CD4-positive, alpha-beta memory T cell (primary cell): ENCODE measurements around the gene RPN2. TPM values are rescaled to one million over a fixed set of nuclear protein-coding genes. Genes with fewer than 3 reads are reported as not detected.

Experiments
- CTCF ChIA-PET: fragments of 350-600 bp; sonication (Branson Sonifier 250); formaldehyde crosslinking; loops from one replicate; lab custom pipeline; 2021; ENCODE audit warnings: inconsistent platforms; ENCODE audit not compliant: partially characterized antibody; lab: Charles Lee
- POLR2A ChIA-PET: fragments of 350-600 bp; sonication (Branson Sonifier 250); formaldehyde crosslinking; loops from one replicate; lab custom pipeline; 2021; ENCODE audit not compliant: partially characterized antibody; lab: Charles Lee
- DNase-seq, 5 donors: peaks; one replicate each; pipeline versions ENCODE4 v3.0.0 to v3.0.0-alpha.2; 2020 to 2022; ENCODE audit warnings: mixed read lengths in 1 of 5
- H3K27ac ChIP-seq: one replicate; pipeline ENCODE4 v1.7.0; 2013; ENCODE audit warnings: low read depth, low read length
- H3K27me3 ChIP-seq: 2 replicates; pipeline ENCODE4 v1.7.0; 2013; ENCODE audit warnings: mild to moderate bottlenecking, low read length, moderate library complexity; ENCODE audit not compliant: insufficient read depth
- H3K36me3 ChIP-seq: 2 replicates; pipeline ENCODE4 v1.7.0; 2013; ENCODE audit warnings: mild to moderate bottlenecking, low read length, moderate library complexity; ENCODE audit not compliant: insufficient read depth
- H3K4me1 ChIP-seq: 2 replicates; pipeline ENCODE4 v1.7.0; 2013; ENCODE audit warnings: mild to moderate bottlenecking, low read length, moderate library complexity; ENCODE audit not compliant: insufficient read depth
- H3K4me3 ChIP-seq, 2 donors: one replicate each; pipeline ENCODE4 v1.7.0; 2013; ENCODE audit warnings: low read length in 2 of 2, mild to moderate bottlenecking in 1 of 2
- H3K9me3 ChIP-seq, 2 donors: one replicate each; pipeline ENCODE4 v1.7.0; 2013; ENCODE audit warnings: low read length in 2 of 2, control low read depth in 1 of 2; ENCODE audit not compliant: control insufficient read depth in 1 of 2
- H3K27ac Mint-ChIP-seq, 7 donors: one replicate each; pipeline ENCODE4 v1.8.0; 2020 to 2021; ENCODE audit warnings: mixed read lengths in 7 of 7, mild to moderate bottlenecking in 6 of 7, inconsistent platforms in 3 of 7, moderate library complexity in 3 of 7
- H3K27me3 Mint-ChIP-seq, 2 donors: one replicate each; pipeline ENCODE4 v1.8.0; 2020 to 2021; ENCODE audit warnings: mixed read lengths in 2 of 2
- H3K36me3 Mint-ChIP-seq, 2 donors: one replicate each; pipeline ENCODE4 v1.8.0; 2020 to 2021; ENCODE audit warnings: mixed read lengths in 2 of 2, inconsistent platforms in 1 of 2, mild to moderate bottlenecking in 1 of 2
- H3K4me1 Mint-ChIP-seq, 4 donors: one replicate each; pipeline ENCODE4 v1.8.0; 2020 to 2021; ENCODE audit warnings: mixed read lengths in 4 of 4, mild to moderate bottlenecking in 1 of 4
- H3K4me3 Mint-ChIP-seq, 8 donors: one replicate each; pipeline ENCODE4 v1.8.0; 2020 to 2021; ENCODE audit warnings: mixed read lengths in 8 of 8, mild to moderate bottlenecking in 7 of 8, moderate library complexity in 6 of 8, inconsistent platforms in 3 of 8
- H3K9me3 Mint-ChIP-seq, 8 donors: one replicate each; pipeline ENCODE4 v1.8.0; 2020 to 2021; ENCODE audit warnings: mixed read lengths in 8 of 8, mild to moderate bottlenecking in 5 of 8, inconsistent platforms in 3 of 8, moderate library complexity in 1 of 8
- intact Hi-C: fragments of 100-400 bp; cut with micrococcal nuclease; formaldehyde crosslinking; loops from one replicate; pipeline ENCODE4 v1.15.1; 2023
- polyA plus RNA-seq, 2 donors: library from polyadenylated mRNA; unstranded; fragments of 300-500 nt; fragmentation: Illumina TruSeq; gene quantifications; one replicate each; pipeline ENCODE4 v1.2.3, GENCODE V29; 2021
- total RNA-seq, 2 experiments: library from RNA; stranded (reverse); gene quantifications; one replicate each; pipeline ENCODE4 v1.2.3, GENCODE V29; 2021

Gene RPN2
- total and polyA plus RNA-seq, 4 experiments from 2014 or later = 125 to 349 (median 192) TPM

DNA sequence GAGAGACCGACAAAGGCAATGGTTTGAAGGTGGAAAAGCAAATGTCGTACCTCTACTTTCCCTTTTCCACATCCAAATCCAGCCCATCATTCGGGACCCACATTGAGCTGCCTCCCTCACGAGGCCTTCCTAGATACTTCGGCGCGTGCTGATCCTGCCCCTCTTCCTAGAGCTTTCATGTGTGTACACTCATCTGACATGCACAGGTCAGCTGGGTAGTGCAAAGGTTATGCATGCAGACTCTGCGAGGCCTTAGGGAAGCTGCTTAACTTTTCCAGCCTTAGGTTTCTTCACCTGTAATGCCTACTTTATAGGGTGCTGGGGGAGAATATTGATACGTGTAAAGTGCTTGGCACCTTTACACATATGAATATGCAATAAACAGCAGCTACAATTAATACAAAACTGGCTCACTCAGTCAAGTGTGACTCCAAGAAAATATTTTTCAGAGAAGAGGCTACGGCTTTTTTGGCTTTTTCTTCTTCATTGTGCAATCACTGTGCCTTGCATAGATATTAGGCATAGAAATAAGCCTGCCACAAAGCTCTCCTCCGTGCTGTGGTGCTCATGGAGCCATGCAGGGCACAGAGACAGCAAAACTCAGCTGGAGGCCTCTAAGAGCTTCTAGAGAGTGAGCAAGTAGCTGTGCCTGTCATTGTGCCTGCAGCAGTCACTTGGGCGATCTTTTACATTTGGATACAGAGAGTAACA is 106.7 kb downstream of the RPN2 start:
- DNase-seq = no peak
- peaks cover 11% of the 10 kb centered on the region for H3K4me1 ChIP-seq
- H3K27me3 Mint-ChIP-seq = peaks cover 8 to 10% of the 10 kb centered on the region in 2 donors
- no peaks in the 10 kb centered on the region for H3K27me3 ChIP-seq
- H3K27ac ChIP-seq = no peak overlapping the region
- ChIA-PET CTCF (no interaction called here), POLR2A (no interaction called here)
- intact Hi-C loops = loop anchor here (5.0 kb wide), 2 partner anchors 241 to 406 kb away; partner anchors contain the start of genes BLCAP and CTNNBL1
- H3K36me3 Mint-ChIP-seq = peaks cover 0 to 6% of the 10 kb centered on the region in 2 donors
- no peaks in the 10 kb centered on the region for H3K36me3 ChIP-seq
- H3K4me3 Mint-ChIP-seq = no peak overlapping the region
- no peak overlapping the region for H3K27ac Mint-ChIP-seq
- no peaks in the 10 kb centered on the region for H3K9me3 ChIP-seq
- peaks cover 0 to 2% (median 0%) of the 10 kb centered on the region in 8 donors for H3K9me3 Mint-ChIP-seq
- H3K4me1 Mint-ChIP-seq = peaks cover 2 to 15% (median 10%) of the 10 kb centered on the region in 4 donors
- H3K4me3 ChIP-seq = no peak overlapping the region

DNA sequence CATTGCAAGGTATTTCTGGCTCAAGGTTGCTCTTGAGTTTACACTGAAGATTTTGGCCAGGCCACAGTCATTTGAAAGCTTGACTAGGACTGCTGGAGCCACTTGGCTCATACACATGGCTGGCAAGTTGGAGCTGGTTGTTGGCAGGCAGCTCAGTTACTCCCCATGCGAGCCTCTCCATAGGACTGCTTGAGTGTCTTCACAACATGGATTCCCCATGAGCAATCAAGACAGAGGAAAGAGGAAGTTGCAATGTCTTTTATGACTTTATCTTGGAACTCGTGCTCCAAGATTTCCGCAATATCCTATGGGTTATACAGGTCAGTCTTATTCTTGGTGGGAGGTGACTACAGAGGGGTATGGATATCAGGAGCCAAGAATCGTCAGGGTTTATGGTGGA is 109.0 kb downstream of the RPN2 start:
- Histone ChIP-seq H3K36me3 (no peaks in the 10 kb centered on the region), H3K9me3 (no peaks in the 10 kb centered on the region), H3K4me3 (no peak overlapping the region), H3K4me1 (peaks cover 15% of the 10 kb centered on the region), H3K27ac (no peak overlapping the region), H3K27me3 (no peaks in the 10 kb centered on the region)
- ChIA-PET CTCF (no interaction called here), POLR2A (interaction anchor here (2.6 kb wide), 1 partner anchor 239 kb away, joined by 12 read pairs; the partner anchor contains the start of gene BLCAP)
- H3K27ac Mint-ChIP-seq = peak overlapping the region in 4 of 7 donors; percentile 42 to 89 (median 75)
- peaks cover 2 to 10% of the 10 kb centered on the region in 2 donors for H3K27me3 Mint-ChIP-seq
- no peak for DNase-seq
- peak overlapping the region in 6 of 8 donors; percentile 21 to 83 (median 74) for H3K4me3 Mint-ChIP-seq
- peaks cover 5 to 11% of the 10 kb centered on the region in 2 donors for H3K36me3 Mint-ChIP-seq
- H3K9me3 Mint-ChIP-seq = peaks cover 0 to 2% (median 0%) of the 10 kb centered on the region in 8 donors
- H3K4me1 Mint-ChIP-seq = peaks cover 15 to 33% (median 24%) of the 10 kb centered on the region in 4 donors
- intact Hi-C loops = loop anchor here (2.0 to 5.0 kb wide), 3 partner anchors 109 to 404 kb away; partner anchors contain the start of genes BLCAP, CTNNBL1, MROH8 and RPN2

DNA sequence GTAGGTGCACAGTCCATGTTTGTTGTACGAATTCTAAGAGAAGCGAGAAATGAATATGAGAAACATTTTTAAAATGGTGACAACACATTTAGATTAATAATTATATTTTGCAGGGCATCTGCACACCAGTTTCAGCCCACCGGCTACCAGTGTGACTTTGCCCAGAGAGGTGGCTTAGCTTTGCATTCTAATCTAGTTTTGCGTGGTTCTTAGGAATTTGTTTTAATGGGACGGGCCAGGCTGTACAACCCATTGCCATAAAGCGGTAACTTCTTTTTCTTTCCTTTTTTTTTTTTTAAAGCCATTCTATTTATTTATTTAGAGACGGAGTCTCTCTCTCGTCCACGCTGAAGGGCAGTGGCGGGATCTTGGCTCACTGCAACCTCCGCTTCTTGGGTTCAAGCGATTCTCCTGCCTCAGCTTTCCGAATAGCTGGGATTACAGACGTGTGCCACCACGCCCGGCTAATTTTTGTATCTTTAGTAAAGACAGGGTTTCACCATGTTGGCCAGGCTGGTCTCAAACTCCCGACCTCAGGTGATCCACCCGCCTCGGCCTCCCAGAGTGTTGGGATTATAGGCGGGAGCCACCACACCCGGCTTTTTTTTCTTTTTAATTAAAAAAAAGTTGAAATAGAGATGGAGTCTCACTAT is 111.2 kb downstream of the RPN2 start:
- no peak for DNase-seq
- Histone ChIP-seq H3K36me3 (no peaks in the 10 kb centered on the region), H3K27me3 (no peaks in the 10 kb centered on the region), H3K4me3 (peak overlapping the region; percentile 79 to 98), H3K4me1 (peaks cover 20% of the 10 kb centered on the region), H3K27ac (peak overlapping the region; percentile 86), H3K9me3 (no peaks in the 10 kb centered on the region)
- Mint-ChIP-seq H3K27ac (peak overlapping the region in 6 of 7 donors; percentile 55 to 99 (median 86)), H3K4me1 (peaks cover 23 to 50% (median 35%) of the 10 kb centered on the region in 4 donors), H3K4me3 (peak overlapping the region; percentile 89 to 95 (median 93)), H3K27me3 (peaks cover 0 to 5% of the 10 kb centered on the region in 2 donors), H3K9me3 (peaks cover 0 to 5% (median under 1%) of the 10 kb centered on the region in 8 donors), H3K36me3 (peaks cover 19 to 22% of the 10 kb centered on the region in 2 donors)
- POLR2A ChIA-PET = interaction anchor here (1.3 to 2.6 kb wide), 6 partner anchors 10 to 237 kb away, joined by 4 to 12 read pairs (median 6); partner anchors contain the start of genes BLCAP, MROH8, RPN2 and SRC
- intact Hi-C loops = no loop called here
- CTCF ChIA-PET = no interaction called here

Other genes starting within 250 kb of the RPN2 start
- 100 to 1,000 TPM; 216 to 223 TPM for gene SAMHD1, start 227.6 kb upstream of the RPN2 start, total RNA-seq
- gene SAMHD1, start 227.6 kb upstream of the RPN2 start, polyA plus RNA-seq = 100 to 1,000 TPM; 291 to 332 TPM
- gene RBL1, start 83.3 kb upstream of the RPN2 start, total RNA-seq = 10 to 100 TPM; 29.9 to 39.6 TPM
- gene RBL1, start 83.3 kb upstream of the RPN2 start, polyA plus RNA-seq = 10 to 100 TPM in 1 of 2 donors, 1 to 10 TPM in 1; 7.0 to 16.6 TPM
- 1 to 10 TPM; 1.4 to 1.5 TPM for gene MROH8, start 218 bp downstream of the RPN2 start, total RNA-seq
- 1 to 10 TPM in 1 of 2 donors, under 1 TPM in 1; 1.00 to 1.5 TPM for gene MROH8, start 218 bp downstream of the RPN2 start, polyA plus RNA-seq
- gene GHRH, start 82.5 kb downstream of the RPN2 start, total RNA-seq = not detected
- gene GHRH, start 82.5 kb downstream of the RPN2 start, polyA plus RNA-seq = not detected
- gene MANBAL, start 110.3 kb downstream of the RPN2 start, total RNA-seq = 10 to 100 TPM; 11.1 to 11.9 TPM
- gene MANBAL, start 110.3 kb downstream of the RPN2 start, polyA plus RNA-seq = 10 to 100 TPM; 18.6 to 25.3 TPM
- 1 to 10 TPM; 4.1 to 4.5 TPM for gene SRC, start 166.8 kb downstream of the RPN2 start, total RNA-seq
- gene SRC, start 166.8 kb downstream of the RPN2 start, polyA plus RNA-seq = under 1 TPM; 0.32 to 0.50 TPM